ENCODE results near the gene RAB11A. TPM values are rescaled to one million over a fixed set of nuclear protein-coding genes. Genes with fewer than 3 reads are reported as not detected.

The RAB11A gene
- total and polyA plus RNA-seq, 2 donors (not counting 1 experiment from before 2014, with no cell fraction given), result 83.2 to 126 TPM

GRCh38 chr15:65921780-65922179 lies 52.5 kb downstream of the RAB11A start:
- H3K27ac Mint-ChIP-seq, result peak overlapping the region; percentile 57
- intact Hi-C loops (cut with micrococcal nuclease), result loop anchor here (5.0 kb wide), 1 partner anchor 61 kb away; no protein-coding TSS in a partner anchor

More at GRCh38 chr15:65921780-65922179, 52.5 kb downstream of the RAB11A start:
- DNase-seq (peak; percentile 53), ATAC-seq (ENCODE audit: low read depth) (no peak)
- Histone ChIP-seq H3K4me2 (replicated peaks; ENCODE audit: low read depth, low read length, poor library complexity, severe bottlenecking) (peak overlapping the region; percentile 60), H3K4me3 (ENCODE audit: control extremely low read depth in 1 of 5, extremely low read depth in 1 of 5, insufficient read depth in 1 of 5, low read depth in 2 of 5, low read length in 4 of 5) (peak overlapping the region in 2 of 5 experiments; percentile 27 to 28), H3K27me3 (replicated peaks in 1 of 4; ENCODE audit: control extremely low read depth in 1 of 4, control insufficient read depth in 3 of 4, insufficient read depth in 4 of 4, low read length in 3 of 4) (no peaks in the 10 kb centered on the region), H3K27ac (ENCODE audit: low read length in 2 of 2) (peak overlapping the region; percentile 30 to 69), H3K9me3 (ENCODE audit: control extremely low read depth in 1 of 3, control insufficient read depth in 2 of 3, insufficient read depth in 1 of 3, low read length in 2 of 3) (no peaks in the 10 kb centered on the region), H3K9ac (ENCODE audit: low read length) (peak overlapping the region; percentile 16), H4K20me1 (ENCODE audit: control insufficient read depth, insufficient read depth, low read length, poor library complexity, severe bottlenecking) (no peaks in the 10 kb centered on the region), H3K79me2 (ENCODE audit: control insufficient read depth, insufficient read depth, low read length) (peaks cover 11% of the 10 kb centered on the region), H3K4me1 (ENCODE audit: control insufficient read depth in 2 of 2, insufficient read depth in 2 of 2, low read length in 2 of 2) (peaks cover 54 to 55% of the 10 kb centered on the region in 2 donors), H3K36me3 (replicated peaks in 1 of 2; ENCODE audit: control extremely low read depth in 1 of 2, control insufficient read depth in 1 of 2, extremely low read depth in 1 of 2, insufficient read depth in 2 of 2, low read length in 1 of 2) (no peaks in the 10 kb centered on the region), H2AFZ (ENCODE audit: insufficient read depth, low read depth, low read length, poor library complexity, severe bottlenecking) (peak overlapping the region; percentile 46)
- WGBS (ENCODE audit: insufficient coverage), result 59% methylated on average over 2 of the region's 5 CpGs
- Mint-ChIP-seq H3K4me1 (peaks cover 58% of the 10 kb centered on the region), H3K27me3 (no peaks in the 10 kb centered on the region), H3K4me3 (peak overlapping the region; percentile 73), H3K9me3 (ENCODE audit: insufficient read depth) (no peaks in the 10 kb centered on the region)
- CTCF ChIA-PET, result interaction anchor here (1.1 kb wide), 2 partner anchors 18 to 53 kb away, joined by 3 to 4 read pairs; partner anchors contain the start of gene RAB11A
- TF ChIP-seq CTCF (IDR thresholded peaks at IDR 0.05) (no peak), EZH2 (IDR thresholded peaks at IDR 0.05; ENCODE audit: borderline replicate concordance, insufficient read depth, low read depth, low read length, poor library complexity, severe bottlenecking) (no peak)
- POLR2A ChIA-PET, result interaction anchor here (1.5 kb wide), 1 partner anchor 52 kb away, joined by 4 read pairs; the partner anchor contains the start of gene RAB11A
